Lower leg skin (tissue), 4 donors: ENCODE data around the gene SUPT5H. TPM values are rescaled to one million over a fixed set of nuclear protein-coding genes. Genes with fewer than 3 reads are reported as not detected.

Experiments used
- DNase-seq, 2 donors: peaks; one replicate each; pipeline ENCODE4 v3.0.0-alpha.2; 2019; ENCODE audit warnings: low spot score in 2 of 2
- H3K4me3 ChIP-seq: fragments of 200-600 bp; sonication (generic); 2 replicates; pipeline ENCODE4 v1.5.1; 2017; ENCODE audit warnings: mild to moderate bottlenecking, low read depth; ENCODE audit not compliant: poor library complexity, severe bottlenecking
- POLR2A ChIP-seq, 2 donors: fragments of 450-650 bp; IDR thresholded peaks; one replicate each; pipeline ENCODE4 v1.6.1; 2016 to 2017; ENCODE audit warnings: antibody characterized with exemption in 2 of 2, mild to moderate bottlenecking in 1 of 2, moderate library complexity in 1 of 2
- WGBS, 2 donors: methylation state at CpG; one replicate each; pipeline ENCODE4 v1.1.5; 2018; 5-methylcytosine and 5-hydroxymethylcytosine counted together
- intact Hi-C: fragments of 100-400 bp; cut with DNase I; formaldehyde crosslinking; loops from one replicate; pipeline ENCODE4 v1.15.0; 2023; ENCODE audit warnings: low total_unique reads
- total RNA-seq, 4 donors: library from RNA; depleted of rRNA; stranded (reverse); fragments of >200 nt; gene quantifications; one replicate each; pipeline ENCODE4 v1.1.0, GENCODE V29; 2016
- TF ChIP-seq, protein P1 (sequence below), 3 donors: fragments of 450-650 bp; IDR thresholded peaks; one replicate each; pipeline ENCODE4 v1.5.1; 2016; ENCODE audit warnings: antibody characterized with exemption in 3 of 3, mild to moderate bottlenecking in 3 of 3, moderate library complexity in 2 of 3

The SUPT5H gene
- total RNA-seq, 4 donors from 2014 or later, result 70.0 to 102 (median 77.3) TPM

DNA sequence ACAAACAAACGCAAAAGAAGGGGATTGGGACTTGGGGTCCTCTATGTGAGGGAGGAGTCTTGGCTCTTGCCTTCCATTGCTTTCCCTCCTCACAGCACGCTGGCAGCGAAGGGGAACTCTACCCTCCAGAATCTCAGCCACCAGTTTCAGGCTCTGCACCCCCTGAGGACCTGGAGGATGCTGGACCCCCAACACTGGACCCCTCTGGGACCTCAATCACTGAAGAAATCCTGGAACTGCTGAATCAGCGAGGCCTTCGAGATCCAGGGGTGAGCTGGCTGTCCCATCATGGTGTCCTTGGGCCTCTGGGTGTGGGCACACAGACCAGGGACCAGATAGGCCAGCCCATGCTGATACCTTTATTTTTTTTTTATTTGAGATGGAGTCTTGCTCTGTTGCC is 23.4 kb upstream of the SUPT5H start:
- TF ChIP-seq POLR2A (IDR thresholded peaks at IDR 0.05), result no peak
- TF ChIP-seq, protein P1, sequence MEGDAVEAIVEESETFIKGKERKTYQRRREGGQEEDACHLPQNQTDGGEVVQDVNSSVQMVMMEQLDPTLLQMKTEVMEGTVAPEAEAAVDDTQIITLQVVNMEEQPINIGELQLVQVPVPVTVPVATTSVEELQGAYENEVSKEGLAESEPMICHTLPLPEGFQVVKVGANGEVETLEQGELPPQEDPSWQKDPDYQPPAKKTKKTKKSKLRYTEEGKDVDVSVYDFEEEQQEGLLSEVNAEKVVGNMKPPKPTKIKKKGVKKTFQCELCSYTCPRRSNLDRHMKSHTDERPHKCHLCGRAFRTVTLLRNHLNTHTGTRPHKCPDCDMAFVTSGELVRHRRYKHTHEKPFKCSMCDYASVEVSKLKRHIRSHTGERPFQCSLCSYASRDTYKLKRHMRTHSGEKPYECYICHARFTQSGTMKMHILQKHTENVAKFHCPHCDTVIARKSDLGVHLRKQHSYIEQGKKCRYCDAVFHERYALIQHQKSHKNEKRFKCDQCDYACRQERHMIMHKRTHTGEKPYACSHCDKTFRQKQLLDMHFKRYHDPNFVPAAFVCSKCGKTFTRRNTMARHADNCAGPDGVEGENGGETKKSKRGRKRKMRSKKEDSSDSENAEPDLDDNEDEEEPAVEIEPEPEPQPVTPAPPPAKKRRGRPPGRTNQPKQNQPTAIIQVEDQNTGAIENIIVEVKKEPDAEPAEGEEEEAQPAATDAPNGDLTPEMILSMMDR (IDR thresholded peaks at IDR 0.05), result no peak
- DNase-seq, result no peak
- intact Hi-C loops, result no loop called here
- no peak overlapping the region for H3K4me3 ChIP-seq
- WGBS, 2 donors, result 92 to 95% methylated on average over 5 of the region's 5 CpGs

DNA sequence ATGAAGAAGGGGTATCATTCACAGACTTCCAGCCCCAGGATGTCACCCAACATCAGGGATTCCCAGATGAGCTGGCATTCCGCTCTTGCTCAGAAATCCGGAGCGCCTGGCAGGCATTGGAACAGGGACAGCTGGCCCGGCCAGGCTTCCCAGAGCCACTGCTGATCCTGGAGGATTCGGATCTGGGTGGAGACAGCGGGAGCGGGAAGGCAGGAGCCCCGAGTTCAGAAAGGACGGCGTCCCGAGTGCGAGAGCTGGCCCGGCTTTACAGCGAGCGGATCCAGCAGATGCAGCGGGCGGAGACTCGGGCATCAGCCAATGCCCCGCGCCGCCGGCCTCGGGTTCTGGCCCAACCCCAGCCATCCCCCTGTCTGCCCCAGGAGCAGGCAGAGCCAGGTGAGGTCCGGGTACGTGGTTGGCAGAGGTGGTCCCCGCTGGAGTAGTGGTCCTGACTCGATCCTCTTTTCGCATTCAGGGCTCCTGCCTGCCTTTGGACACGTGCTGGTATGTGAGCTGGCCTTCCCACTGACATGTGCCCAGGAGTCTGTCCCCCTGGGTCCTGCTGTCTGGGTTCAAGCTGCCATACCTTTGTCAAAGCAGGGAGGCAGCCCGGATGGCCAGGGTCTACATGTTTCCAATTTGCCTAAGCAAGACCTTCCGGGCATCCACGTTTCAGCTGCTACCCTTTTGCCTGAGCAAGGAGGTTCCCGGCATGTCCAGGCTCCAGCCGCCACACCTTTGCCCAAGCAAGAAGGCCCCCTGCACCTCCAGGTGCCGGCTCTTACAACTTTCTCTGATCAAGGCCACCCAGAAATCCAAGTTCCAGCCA is 21.9 kb upstream of the SUPT5H start:
- 79 to 86% methylated on average over 31 to 35 of the region's 35 CpGs for WGBS, 2 donors
- TF ChIP-seq, protein P1 (IDR thresholded peaks at IDR 0.05), result no peak
- TF ChIP-seq POLR2A (IDR thresholded peaks at IDR 0.05), result no peak
- no peak for DNase-seq
- intact Hi-C loops, result no loop called here
- no peak overlapping the region for H3K4me3 ChIP-seq

DNA sequence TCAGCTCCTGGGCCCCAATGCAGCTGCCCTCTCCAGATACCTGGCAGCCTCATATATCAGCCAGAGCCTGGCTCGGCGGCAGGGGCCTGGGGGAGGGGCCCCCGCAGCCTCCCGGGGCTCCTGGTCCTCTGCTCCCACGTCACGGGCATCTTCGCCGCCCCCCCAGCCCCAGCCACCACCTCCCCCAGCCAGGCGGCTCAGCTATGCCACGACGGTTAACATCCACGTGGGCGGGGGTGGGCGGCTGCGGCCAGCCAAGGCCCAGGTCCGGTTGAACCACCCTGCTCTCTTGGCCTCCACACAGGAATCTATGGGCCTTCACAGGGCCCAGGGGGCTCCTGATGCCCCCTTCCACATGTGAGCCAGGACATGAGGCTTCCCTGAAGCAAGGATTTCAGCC is 20.4 kb upstream of the SUPT5H start:
- TF ChIP-seq, protein P1 (IDR thresholded peaks at IDR 0.05), result no peak
- TF ChIP-seq POLR2A (IDR thresholded peaks at IDR 0.05), result no peak
- intact Hi-C loops, result no loop called here
- 80 to 86% methylated on average over 5 to 9 of the region's 16 CpGs for WGBS, 2 donors
- no peak overlapping the region for H3K4me3 ChIP-seq
- no peak for DNase-seq

DNA sequence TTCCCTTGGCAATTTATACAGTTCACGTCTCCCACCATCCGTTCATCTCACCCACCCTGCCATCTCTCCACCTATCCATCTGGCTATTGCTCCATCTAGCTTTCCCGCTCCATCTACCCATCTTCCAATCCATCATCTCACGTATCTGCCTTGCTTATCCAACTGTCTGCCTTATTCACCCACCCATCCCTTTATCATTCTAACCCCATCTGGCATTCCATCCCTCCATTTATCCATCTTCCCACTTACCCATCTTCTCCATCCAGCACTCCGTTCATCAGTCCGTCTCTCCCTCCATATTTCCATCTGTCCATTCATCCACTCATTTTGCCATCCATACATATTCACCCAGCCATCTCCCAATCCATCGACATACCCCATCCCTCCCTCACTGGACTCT is 19.6 kb upstream of the SUPT5H start:
- 83 to 88% methylated on average over 7 of the region's 7 CpGs for WGBS, 2 donors
- intact Hi-C loops, result no loop called here
- no peak overlapping the region for H3K4me3 ChIP-seq
- no peak for DNase-seq
- TF ChIP-seq, protein P1 (IDR thresholded peaks at IDR 0.05), result no peak
- no peak for TF ChIP-seq POLR2A (IDR thresholded peaks at IDR 0.05)

DNA sequence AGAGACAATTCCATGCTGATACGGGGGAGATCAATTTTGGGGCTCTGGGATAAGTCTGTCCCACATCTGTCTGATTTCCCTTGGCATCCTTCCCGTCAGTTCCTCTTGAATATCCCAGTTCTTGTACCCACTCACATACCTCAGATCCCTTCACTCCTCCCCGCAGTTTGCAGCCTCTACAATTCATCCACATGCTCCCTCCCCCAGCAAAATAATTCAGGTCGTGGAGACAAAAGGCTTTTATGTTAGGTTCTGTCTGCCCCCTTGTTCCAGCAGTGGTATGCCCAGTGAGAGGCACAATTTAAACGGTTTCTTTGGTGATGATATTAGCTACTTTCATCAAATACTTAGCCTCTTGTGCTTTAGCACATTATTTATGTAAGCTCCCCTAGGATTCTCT is 19.2 kb upstream of the SUPT5H start:
- no peak for TF ChIP-seq POLR2A (IDR thresholded peaks at IDR 0.05)
- TF ChIP-seq, protein P1 (IDR thresholded peaks at IDR 0.05), result no peak
- WGBS, 2 donors, result 58 to 62% methylated on average over 5 of the region's 5 CpGs
- intact Hi-C loops, result no loop called here
- H3K4me3 ChIP-seq, result no peak overlapping the region
- no peak for DNase-seq

DNA sequence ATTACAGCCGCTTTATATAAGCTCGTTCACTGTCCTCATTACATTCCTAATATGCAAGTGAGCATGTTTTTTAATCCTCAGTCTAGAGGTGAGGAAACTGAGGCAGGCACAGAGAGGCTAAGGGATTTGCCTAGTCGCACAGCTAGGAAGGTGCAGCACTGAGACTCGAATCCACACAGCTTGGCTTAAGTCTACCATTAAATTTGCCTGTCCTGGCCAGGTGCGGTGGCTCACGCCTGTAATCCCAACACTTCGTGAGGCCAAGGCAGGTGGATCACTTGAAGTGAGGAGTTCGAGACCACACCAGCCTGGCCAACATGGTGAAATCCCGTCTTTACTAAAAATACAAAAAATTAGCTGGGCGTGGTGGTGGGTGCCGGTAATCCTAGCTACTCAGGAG is 17.7 kb upstream of the SUPT5H start:
- intact Hi-C loops, result no loop called here
- no peak overlapping the region for H3K4me3 ChIP-seq
- 91% methylated on average over 11 of the region's 11 CpGs for WGBS, 2 donors
- no peak for DNase-seq
- TF ChIP-seq, protein P1 (IDR thresholded peaks at IDR 0.05), result no peak
